HepG2 (cell line): ENCODE data around the gene IGFBP5. TPM values are rescaled to one million over a fixed set of nuclear protein-coding genes. Genes with fewer than 3 reads are reported as not detected.

Experiments used
- ATAC-seq: fragments of 200-7000 bp; cut with Tn5 transposase; 3 replicates; pipeline ENCODE4 v1.9.1; 2020; ENCODE audit warnings: mild to moderate bottlenecking, moderate library complexity
- BruUV-seq: library from RNA; stranded (reverse); fragments of 400-500 nt; replicated peaks from 2 replicates; lab custom pipeline; 2021; lab: Mats Ljungman, UMichigan
- CTCF ChIA-PET: fragments of 300-600 bp; formaldehyde crosslinking; extraction: SDS; loops from one replicate; lab custom pipeline; 2021; ENCODE audit warnings: low total read pairs, inconsistent platforms, low intra/inter-chr PET ratio; lab: Yijun Ruan, JAX
- POLR2A ChIA-PET: fragments of 350-600 bp; sonication (Branson Sonifier 250); formaldehyde crosslinking; loops from one replicate; lab custom pipeline; 2020; ENCODE audit warnings: antibody characterized with exemption, inconsistent platforms; lab: Yijun Ruan, JAX
- DNase-seq: peaks from one replicate; pipeline ENCODE4 v3.0.0-alpha.2; 2015; ENCODE audit warnings: low spot score
- FAIRE-seq: peaks from 3 replicates; lab custom pipeline; 2011; peaks lifted over from hg19 to GRCh38; lab: Jason Lieb, UNC
- H2AFZ ChIP-seq: one replicate; pipeline ENCODE4 v1.6.1; 2011; ENCODE audit warnings: low read length, inconsistent platforms
- H3K27ac ChIP-seq: fragments of 300-600 bp; 3 replicates; pipeline ENCODE4 v1.8.0; 2011; ENCODE audit warnings: mixed run types, mild to moderate bottlenecking, mixed read lengths, low read length, inconsistent platforms; ENCODE audit not compliant: insufficient read depth; ENCODE audit errors: extremely low read length
- H3K27me3 ChIP-seq, 2 experiments: fragments of 200-600 bp in 1 of 2; 2 replicates in 1 of 2; 3 replicates in 1 of 2; pipeline versions ENCODE4 v1.6.0 to v1.8.0; 2011; ENCODE audit warnings: low read length in 2 of 2, mild to moderate bottlenecking in 2 of 2, moderate library complexity in 2 of 2, inconsistent platforms in 1 of 2; ENCODE audit not compliant: insufficient read depth in 2 of 2, control insufficient read depth in 1 of 2
- H3K36me3 ChIP-seq, 2 experiments: fragments of 200-600 bp in 1 of 2; replicated peaks in 1 of 2; 2 replicates in 1 of 2; 3 replicates in 1 of 2; pipeline versions ENCODE4 v1.5.1 to v1.8.0; 2011; ENCODE audit warnings: low read length in 2 of 2, inconsistent platforms in 1 of 2; ENCODE audit not compliant: insufficient read depth in 2 of 2, control insufficient read depth in 1 of 2
- H3K4me1 ChIP-seq: 2 replicates; pipeline ENCODE4 v1.5.1; 2012; ENCODE audit warnings: low read length, inconsistent platforms; ENCODE audit not compliant: insufficient read depth
- H3K4me2 ChIP-seq: 2 replicates; pipeline ENCODE4 v1.6.0; 2011; ENCODE audit warnings: low read depth, low read length, inconsistent platforms
- H3K4me3 ChIP-seq, 3 experiments: fragments of 200-600 bp in 1 of 3; sonication (generic), shearing (Covaris generic) in 1 of 3; replicated peaks in 1 of 3; 2 replicates each; pipeline ENCODE4 v1.5.1; 2011 to 2016; ENCODE audit warnings: low read length in 3 of 3, inconsistent platforms in 2 of 3, low read depth in 2 of 3, mild to moderate bottlenecking in 2 of 3, control low read depth in 1 of 3, mixed read lengths in 1 of 3; ENCODE audit not compliant: insufficient read depth in 1 of 3
- H3K79me2 ChIP-seq: one replicate; pipeline ENCODE4 v1.6.1; 2011; ENCODE audit warnings: low read length, inconsistent platforms; ENCODE audit not compliant: insufficient read depth
- H3K9ac ChIP-seq: 2 replicates; pipeline ENCODE4 v1.6.0; 2011; ENCODE audit warnings: mild to moderate bottlenecking, low read depth, low read length, inconsistent platforms; ENCODE audit not compliant: insufficient read depth
- H3K9me3 ChIP-seq: 2 replicates; pipeline ENCODE4 v1.5.1; 2012; ENCODE audit warnings: mild to moderate bottlenecking, low read length
- H4K20me1 ChIP-seq: 2 replicates; pipeline ENCODE4 v1.6.0; 2011; ENCODE audit warnings: inconsistent platforms, mild to moderate bottlenecking, low read length, moderate library complexity; ENCODE audit not compliant: insufficient read depth
- ATF2 ChIP-seq: sonication (generic); formaldehyde crosslinking; IDR thresholded peaks from 2 replicates; pipeline ENCODE4 v1.4.0; 2020; ENCODE audit warnings: missing genetic modification reagents
- EHMT2 ChIP-seq: fragments of 200-600 bp; sonication (generic); IDR thresholded peaks from 2 replicates; pipeline ENCODE4 v1.7.0; 2017; ENCODE audit warnings: antibody characterized with exemption, low read depth, low read length, borderline replicate concordance
- IRF2 ChIP-seq: IDR thresholded peaks from 2 replicates; pipeline ENCODE4 v1.6.1; 2018; ENCODE audit warnings: missing genetic modification reagents, missing compliant biosample characterization
- ISL2 ChIP-seq: sonication (generic); formaldehyde crosslinking; IDR thresholded peaks from 2 replicates; pipeline ENCODE4 v1.5.0; 2020; ENCODE audit warnings: missing genetic modification reagents
- PLSCR1 ChIP-seq: sonication (generic); formaldehyde crosslinking; IDR thresholded peaks from 2 replicates; pipeline ENCODE4 v1.5.0; 2020; ENCODE audit warnings: missing genetic modification reagents, mild to moderate bottlenecking, borderline replicate concordance
- TCF7 ChIP-seq: sonication (generic); IDR thresholded peaks from 2 replicates; pipeline ENCODE4 v1.6.1; 2016; ENCODE audit warnings: antibody characterized with exemption, low read depth
- WGBS: methylation state at CpG from one replicate; pipeline ENCODE4 v1.1.6; 2017; ENCODE audit warnings: low lambda C conversion rate; 5-methylcytosine and 5-hydroxymethylcytosine counted together
- in situ Hi-C: cut with HindIII; loops from 2 replicates; pipeline ENCODE4 v1.10.0; 2017; ENCODE audit warnings: low pct_unique_long_range_greater_than_20kb; ENCODE audit not compliant: extremely low pct_ligation_motif_present
- intact Hi-C: fragments of 100-400 bp; cut with micrococcal nuclease; formaldehyde crosslinking; loops from one replicate; pipeline ENCODE4 v1.10.0; 2022; ENCODE audit not compliant: unreplicated experiment
- polyA plus RNA-seq, 8 experiments: library from polyadenylated mRNA; depleted of rRNA in 3 of 8; stranded (reverse) in 7 of 8; unstranded in 1 of 8; fragments of >200 nt; fragmentation: Illumina TruSeq in 4 of 8; extraction: Trizol in 4 of 8; gene quantifications; 2 replicates each; pipeline versions ENCODE4 v1.2.1 to v1.2.3, GENCODE V29; 2011 to 2016; ENCODE audit warnings: low read depth in 4 of 8, missing spikeins in 1 of 8, mixed read lengths in 1 of 8; ENCODE audit not compliant: insufficient read depth in 1 of 8
- total RNA-seq, 5 experiments: library from RNA; depleted of rRNA; stranded (reverse); fragments of >200 nt; fragmentation: Illumina TruSeq; extraction: Trizol; gene quantifications; 2 replicates each; pipeline ENCODE4 v1.2.3, GENCODE V29; 2016; ENCODE audit warnings: low read depth in 1 of 5

Gene IGFBP5
- total and polyA plus RNA-seq, 2 of the 13 experiments (the other 11 are each of a cell fraction or from before 2014, with no cell fraction given), result 0.15 TPM; not detected in 1

GRCh38 chr2:216730871-216731270 is 35.5 kb upstream of the IGFBP5 start:
- ChIA-PET POLR2A (no interaction called here), CTCF (no interaction called here)
- FAIRE-seq, result no peak
- Histone ChIP-seq H3K4me2 (no peak overlapping the region), H3K79me2 (no peaks in the 10 kb centered on the region), H3K27ac (no peak overlapping the region), H3K9me3 (no peaks in the 10 kb centered on the region), H4K20me1 (no peaks in the 10 kb centered on the region), H3K36me3 (no peaks in the 10 kb centered on the region), H3K4me3 (no peak overlapping the region), H3K4me1 (no peaks in the 10 kb centered on the region), H3K27me3 (peaks cover 0 to 25% of the 10 kb centered on the region in 2 experiments; a peak in 1 of 5 replicates), H2AFZ (no peak overlapping the region)
- DNase-seq, result no peak
- 8% methylated on average over 5 of the region's 5 CpGs for WGBS
- intact Hi-C loops, result no loop called here
- ATAC-seq, result no peak
- no TSS peak for BruUV-seq
- in situ Hi-C loops, result no loop called here
- no peak for TF ChIP-seq IRF2 (CRISPR knock-in tag)
- no peak for TF ChIP-seq EHMT2
- TF ChIP-seq ATF2 (CRISPR knock-in tag), result no peak
- no peak for TF ChIP-seq PLSCR1
- TF ChIP-seq ISL2, result no peak
- no peak for TF ChIP-seq TCF7
- TF ChIP-seq, all 625 proteins: peak for 0
- H3K9ac ChIP-seq, result no peak overlapping the region
